Measurements from ENCODE around the gene TYW5. TPM values are rescaled to one million over a fixed set of nuclear protein-coding genes. Genes with fewer than 3 reads are reported as not detected.
A peak's percentile ranks its signal among the peaks of the same experiment; 100 is the strongest.

TYW5 gene
- total and polyA plus RNA-seq, 2 of the 13 experiments (the other 11 are each of a cell fraction or from before 2014, with no cell fraction given): 8.3 to 14.6 TPM

DNA sequence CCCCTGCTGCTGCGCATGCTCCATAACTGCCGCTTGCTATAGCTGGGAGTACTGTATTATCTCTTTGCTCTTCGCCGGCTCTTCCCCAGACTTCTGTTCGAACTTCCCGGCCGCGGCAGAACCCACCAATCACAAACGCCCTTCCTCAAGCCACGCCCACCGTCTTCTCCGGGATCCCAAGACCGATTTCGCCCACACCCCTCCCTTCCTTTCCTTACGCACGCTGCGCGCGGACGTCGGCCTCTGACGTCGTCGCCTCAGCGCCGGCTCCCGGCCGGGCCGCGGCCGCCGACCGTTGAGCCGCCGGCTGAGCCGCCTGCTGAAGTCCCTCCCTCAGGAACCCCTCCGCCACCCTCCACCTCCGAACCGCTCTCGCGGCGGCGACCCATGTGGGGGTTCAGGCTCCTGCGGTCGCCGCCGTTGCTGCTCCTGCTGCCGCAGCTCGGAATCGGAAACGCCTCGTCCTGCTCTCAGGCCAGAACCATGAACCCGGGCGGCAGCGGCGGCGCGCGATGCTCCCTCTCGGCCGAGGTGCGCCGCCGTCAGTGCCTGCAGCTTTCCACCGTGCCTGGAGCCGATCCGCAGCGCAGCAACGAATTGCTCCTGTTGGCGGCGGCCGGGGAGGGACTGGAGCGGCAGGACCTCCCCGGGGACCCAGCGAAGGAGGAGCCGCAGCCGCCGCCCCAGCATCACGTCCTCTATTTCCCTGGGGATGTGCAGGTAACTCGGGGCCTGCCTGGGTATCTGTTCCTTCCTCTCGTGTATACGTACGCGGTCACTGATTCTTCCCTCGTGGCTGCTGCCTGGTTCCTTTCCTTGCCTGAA lies 44.0 kb downstream of the TYW5 start, which contains the start of gene C2orf69 (continued):
- TF ChIP-seq, protein P1, sequence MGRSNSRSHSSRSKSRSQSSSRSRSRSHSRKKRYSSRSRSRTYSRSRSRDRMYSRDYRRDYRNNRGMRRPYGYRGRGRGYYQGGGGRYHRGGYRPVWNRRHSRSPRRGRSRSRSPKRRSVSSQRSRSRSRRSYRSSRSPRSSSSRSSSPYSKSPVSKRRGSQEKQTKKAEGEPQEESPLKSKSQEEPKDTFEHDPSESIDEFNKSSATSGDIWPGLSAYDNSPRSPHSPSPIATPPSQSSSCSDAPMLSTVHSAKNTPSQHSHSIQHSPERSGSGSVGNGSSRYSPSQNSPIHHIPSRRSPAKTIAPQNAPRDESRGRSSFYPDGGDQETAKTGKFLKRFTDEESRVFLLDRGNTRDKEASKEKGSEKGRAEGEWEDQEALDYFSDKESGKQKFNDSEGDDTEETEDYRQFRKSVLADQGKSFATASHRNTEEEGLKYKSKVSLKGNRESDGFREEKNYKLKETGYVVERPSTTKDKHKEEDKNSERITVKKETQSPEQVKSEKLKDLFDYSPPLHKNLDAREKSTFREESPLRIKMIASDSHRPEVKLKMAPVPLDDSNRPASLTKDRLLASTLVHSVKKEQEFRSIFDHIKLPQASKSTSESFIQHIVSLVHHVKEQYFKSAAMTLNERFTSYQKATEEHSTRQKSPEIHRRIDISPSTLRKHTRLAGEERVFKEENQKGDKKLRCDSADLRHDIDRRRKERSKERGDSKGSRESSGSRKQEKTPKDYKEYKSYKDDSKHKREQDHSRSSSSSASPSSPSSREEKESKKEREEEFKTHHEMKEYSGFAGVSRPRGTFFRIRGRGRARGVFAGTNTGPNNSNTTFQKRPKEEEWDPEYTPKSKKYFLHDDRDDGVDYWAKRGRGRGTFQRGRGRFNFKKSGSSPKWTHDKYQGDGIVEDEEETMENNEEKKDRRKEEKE (IDR thresholded peaks at IDR 0.05): no peak
- no peak for TF ChIP-seq ZNF367 (CRISPR knock-in tag; IDR thresholded peaks at IDR 0.05; ENCODE audit: borderline replicate concordance)
- TF ChIP-seq NFE2L1 (CRISPR knock-in tag; IDR thresholded peaks at IDR 0.05; ENCODE audit: borderline replicate concordance): no peak
- peak; percentile 62; the same call in 1 of the 2 replicates for TF ChIP-seq DZIP1 (CRISPR knock-in tag; IDR thresholded peaks at IDR 0.05)
- peak; percentile 99 for TF ChIP-seq ARNT2 (CRISPR knock-in tag; IDR thresholded peaks at IDR 0.05; ENCODE audit: low read depth)
- peak; percentile 45; the same call in 1 of the 2 replicates for TF ChIP-seq THRA (CRISPR knock-in tag; IDR thresholded peaks at IDR 0.05; ENCODE audit: borderline replicate concordance)
- peak; percentile 100 for TF ChIP-seq ASH2L (IDR thresholded peaks at IDR 0.05; ENCODE audit: insufficient read length, low read depth, low read length)
- TF ChIP-seq, protein P2, sequence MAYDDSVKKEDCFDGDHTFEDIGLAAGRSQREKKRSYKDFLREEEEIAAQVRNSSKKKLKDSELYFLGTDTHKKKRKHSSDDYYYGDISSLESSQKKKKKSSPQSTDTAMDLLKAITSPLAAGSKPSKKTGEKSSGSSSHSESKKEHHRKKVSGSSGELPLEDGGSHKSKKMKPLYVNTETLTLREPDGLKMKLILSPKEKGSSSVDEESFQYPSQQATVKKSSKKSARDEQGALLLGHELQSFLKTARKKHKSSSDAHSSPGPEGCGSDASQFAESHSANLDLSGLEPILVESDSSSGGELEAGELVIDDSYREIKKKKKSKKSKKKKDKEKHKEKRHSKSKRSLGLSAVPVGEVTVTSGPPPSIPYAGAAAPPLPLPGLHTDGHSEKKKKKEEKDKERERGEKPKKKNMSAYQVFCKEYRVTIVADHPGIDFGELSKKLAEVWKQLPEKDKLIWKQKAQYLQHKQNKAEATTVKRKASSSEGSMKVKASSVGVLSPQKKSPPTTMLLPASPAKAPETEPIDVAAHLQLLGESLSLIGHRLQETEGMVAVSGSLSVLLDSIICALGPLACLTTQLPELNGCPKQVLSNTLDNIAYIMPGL (CRISPR knock-in tag; IDR thresholded peaks at IDR 0.05; ENCODE audit: borderline replicate concordance in 1 of 2, low read depth in 1 of 2): peak; percentile 92 to 99
- TF ChIP-seq BCL6 (CRISPR knock-in tag; IDR thresholded peaks at IDR 0.05): peak; percentile 32
- 0 out of 2 replicates have a peak, but pooled peaks have one; percentile 60 for TF ChIP-seq TP53 (CRISPR knock-in tag; conservative IDR thresholded peaks at IDR 0.05)
- TF ChIP-seq, protein P3, sequence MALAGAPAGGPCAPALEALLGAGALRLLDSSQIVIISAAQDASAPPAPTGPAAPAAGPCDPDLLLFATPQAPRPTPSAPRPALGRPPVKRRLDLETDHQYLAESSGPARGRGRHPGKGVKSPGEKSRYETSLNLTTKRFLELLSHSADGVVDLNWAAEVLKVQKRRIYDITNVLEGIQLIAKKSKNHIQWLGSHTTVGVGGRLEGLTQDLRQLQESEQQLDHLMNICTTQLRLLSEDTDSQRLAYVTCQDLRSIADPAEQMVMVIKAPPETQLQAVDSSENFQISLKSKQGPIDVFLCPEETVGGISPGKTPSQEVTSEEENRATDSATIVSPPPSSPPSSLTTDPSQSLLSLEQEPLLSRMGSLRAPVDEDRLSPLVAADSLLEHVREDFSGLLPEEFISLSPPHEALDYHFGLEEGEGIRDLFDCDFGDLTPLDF (CRISPR knock-in tag; IDR thresholded peaks at IDR 0.05): peak; percentile 95
- no peak for TF ChIP-seq NFRKB (IDR thresholded peaks at IDR 0.05)
- TF ChIP-seq TMF1 (CRISPR knock-in tag; IDR thresholded peaks at IDR 0.05; ENCODE audit: low read depth): peak; percentile 92
- no peak for TF ChIP-seq SMARCE1 (IDR thresholded peaks at IDR 0.05; ENCODE audit: borderline replicate concordance)
- TF ChIP-seq RORA (CRISPR knock-in tag; IDR thresholded peaks at IDR 0.05): no peak
- TF ChIP-seq ZNF549 (CRISPR knock-in tag; IDR thresholded peaks at IDR 0.05): peak; percentile 45; the same call in 1 of the 2 replicates
- no peak for TF ChIP-seq SRF (IDR thresholded peaks at IDR 0.05; ENCODE audit: low read depth, low read length)
